Heart left ventricle (tissue), 13 donors: ENCODE data around the gene DPEP1.

ENCODE experiments used
- CTCF ChIP-seq, 12 donors: fragments of 200-600 bp; sonication (generic) in 4 of 12; IDR thresholded peaks; one replicate each; pipeline versions ENCODE4 v1.5.0 to v1.8.0; 2018 to 2022; ENCODE audit warnings: antibody characterized with exemption in 12 of 12, mild to moderate bottlenecking in 5 of 12
- POLR2A ChIP-seq, 2 donors: fragments of 450-650 bp; IDR thresholded peaks; one replicate each; pipeline ENCODE4 v1.6.1; 2017; ENCODE audit warnings: antibody characterized with exemption in 2 of 2, mild to moderate bottlenecking in 2 of 2, moderate library complexity in 2 of 2
- donor health status: ischemic (EF 13 %, LVEDD 7.1; RV severe dilation, severe dysfunction).
- donor health status: DM: no; HTN: yes; CAD: no.
- donor health status: DM: no; HTN: no; CAD: no.
- donor health status: ischemic (EF 25% LVEDD 6.9; RV normal size, moderate dysfunction).
- donor health status: ischemic (EF 25% LVEDD 5.7; RV mildly dilated, moderate dysfunction).
- donor health status: ischemic (EF 35%, LVEDD 5.7; RV mildly dilated, moderate dysfunction).
- donor health status: nonischemic (EF 11% LVEDD 7.7; RV severe dilation, severe dysfunction).
- donor health status: DM: yes; HTN: yes; CAD: no.
- donor health status: PGD.
- donor health status: ischemic (EF 29% LVEDD 5.4; RV normal size, mild dysfunction).
- donor health status: nonischemic (EF 23%, LVEDD 6.1; RV moderate dilation, normal function).

GRCh38 chr16:89600956-89601355 lies 12.5 kb upstream of the DPEP1 start:
- TF ChIP-seq CTCF (IDR thresholded peaks at IDR 0.05) (no peak), POLR2A (IDR thresholded peaks at IDR 0.05) (no peak)
